Activated naive CD4-positive, alpha-beta T cell treated with Interleukin-2 at 50 U/mL for 16 hours (primary cell): ENCODE data around the gene CELF1.

Source experiments
- DNase-seq: peaks from one replicate; pipeline ENCODE4 v3.0.0-alpha.2; 2020

Gene CELF1

GRCh38 chr11:47477753-47478152 is 75.2 kb downstream of the CELF1 start:
- no peak for DNase-seq

- DNase-seq, result no peak
Measured at GRCh38 chr11:47477323-47477722, 75.6 kb downstream of the CELF1 start.

- no peak for DNase-seq
Measured at GRCh38 chr11:47470671-47471070, 82.3 kb downstream of the CELF1 start.

- DNase-seq, result no peak
Measured at GRCh38 chr11:47469361-47470179, 83.4 kb downstream of the CELF1 start.

GRCh38 chr11:47468598-47469214 is 84.2 kb downstream of the CELF1 start:
- DNase-seq, result no peak

GRCh38 chr11:47467357-47467756 is 85.6 kb downstream of the CELF1 start:
- DNase-seq, result no peak

- no peak for DNase-seq
Measured at GRCh38 chr11:47466701-47467250, 86.2 kb downstream of the CELF1 start.

- DNase-seq, result no peak
Measured at GRCh38 chr11:47466201-47466600, 86.7 kb downstream of the CELF1 start.

GRCh38 chr11:47464483-47464882 is 88.4 kb downstream of the CELF1 start:
- no peak for DNase-seq

GRCh38 chr11:47461876-47462275 is 91.1 kb downstream of the CELF1 start:
- no peak for DNase-seq

- DNase-seq, result no peak
Measured at GRCh38 chr11:47460571-47461235, 92.2 kb downstream of the CELF1 start.

- peak; percentile 60 for DNase-seq
Measured at GRCh38 chr11:47454258-47454671, 98.7 kb downstream of the CELF1 start.

- DNase-seq, result no peak
Measured at GRCh38 chr11:47453365-47453764, 99.6 kb downstream of the CELF1 start.

GRCh38 chr11:47451990-47452389 is 100.9 kb downstream of the CELF1 start:
- no peak for DNase-seq

GRCh38 chr11:47451436-47451835 is 101.5 kb downstream of the CELF1 start:
- DNase-seq, result no peak

GRCh38 chr11:47449541-47449940 is 103.4 kb downstream of the CELF1 start:
- no peak for DNase-seq

- DNase-seq, result no peak
Measured at GRCh38 chr11:47448566-47449427, 104.1 kb downstream of the CELF1 start, which contains the start of gene RAPSN. Gene RAPSN, minus strand, starts transcription at chr11:47449136. Its CDS starts 172 bp downstream, at chr11:47448964.

- DNase-seq, result no peak
Measured at GRCh38 chr11:47447906-47448305, 105.0 kb downstream of the CELF1 start.

- no peak for DNase-seq
Measured at GRCh38 chr11:47446833-47447232, 106.1 kb downstream of the CELF1 start.

- no peak for DNase-seq
Measured at GRCh38 chr11:47445840-47446239, 107.1 kb downstream of the CELF1 start.

GRCh38 chr11:47443817-47444216 is 109.1 kb downstream of the CELF1 start:
- DNase-seq, result no peak

- DNase-seq, result no peak
Measured at GRCh38 chr11:47443028-47443700, 109.8 kb downstream of the CELF1 start.
